Measurements from ENCODE around the gene PDE6H. TPM values are rescaled to one million over a fixed set of nuclear protein-coding genes. Genes with fewer than 3 reads are reported as not detected.

Gene PDE6H
- not detected for total RNA-seq

DNA sequence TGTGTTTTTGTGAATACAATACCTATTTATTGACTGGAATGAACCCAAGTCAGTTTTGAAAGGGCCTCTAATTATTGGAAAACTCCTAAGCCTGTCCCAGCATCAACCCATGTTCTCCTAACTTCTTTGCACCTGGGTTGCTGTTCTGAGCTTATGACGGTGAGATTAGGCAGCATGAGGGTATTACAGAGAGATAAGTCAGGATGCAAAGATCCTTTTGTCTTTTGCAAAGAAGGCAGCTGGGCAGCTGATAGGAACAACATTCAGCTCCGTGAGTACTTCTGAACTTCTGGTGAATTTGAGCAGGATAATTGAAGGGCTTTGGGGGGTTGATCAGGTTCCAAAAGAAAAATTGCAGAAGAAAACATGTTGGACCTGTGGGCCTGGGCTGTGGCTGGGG, at the start of gene PDE6H:
TSS of gene PDE6H (plus strand) at position 227 of the 400 bp plus-strand sequence. CDS start 4,971 bp downstream, outside the sequence.
- Mint-ChIP-seq H3K27me3 (ENCODE audit: low read depth) (no peaks in the 10 kb centered on the region), H3K36me3 (ENCODE audit: insufficient read depth) (no peaks in the 10 kb centered on the region), H3K9me3 (no peaks in the 10 kb centered on the region), H3K4me1 (ENCODE audit: low read depth) (peaks cover 22% of the 10 kb centered on the region), H3K4me3 (no peak within 1 kb of the TSS)
- DNase-seq (no peak), ATAC-seq (no peak)

DNA sequence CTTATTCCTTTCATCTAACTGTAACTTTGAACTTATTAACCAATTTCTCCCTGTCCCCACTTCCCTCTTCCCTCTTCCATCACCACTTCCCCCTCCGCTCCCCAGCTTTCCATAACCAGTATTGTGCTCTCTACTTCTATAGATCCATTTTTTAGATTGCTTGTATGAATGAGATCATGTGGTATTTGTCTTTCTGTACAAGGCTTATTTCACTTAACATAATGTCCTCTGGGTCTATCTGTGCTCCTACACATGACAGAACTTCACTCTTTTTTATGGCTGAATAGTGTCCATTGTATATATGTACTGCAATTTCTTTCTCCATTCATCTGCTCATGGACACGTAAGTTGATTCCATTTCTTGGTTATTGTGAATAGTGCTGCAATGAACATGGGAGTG, 48.9 kb upstream of the PDE6H start:
- no peaks in the 10 kb centered on the region for H3K9me3 Mint-ChIP-seq
- H3K36me3 Mint-ChIP-seq (ENCODE audit: insufficient read depth): peaks cover 24% of the 10 kb centered on the region
- no peak for DNase-seq
- no peaks in the 10 kb centered on the region for H3K27me3 Mint-ChIP-seq (ENCODE audit: low read depth)
- H3K4me3 Mint-ChIP-seq: no peak overlapping the region
- peaks cover 18% of the 10 kb centered on the region for H3K4me1 Mint-ChIP-seq (ENCODE audit: low read depth)
- no peak for ATAC-seq

DNA sequence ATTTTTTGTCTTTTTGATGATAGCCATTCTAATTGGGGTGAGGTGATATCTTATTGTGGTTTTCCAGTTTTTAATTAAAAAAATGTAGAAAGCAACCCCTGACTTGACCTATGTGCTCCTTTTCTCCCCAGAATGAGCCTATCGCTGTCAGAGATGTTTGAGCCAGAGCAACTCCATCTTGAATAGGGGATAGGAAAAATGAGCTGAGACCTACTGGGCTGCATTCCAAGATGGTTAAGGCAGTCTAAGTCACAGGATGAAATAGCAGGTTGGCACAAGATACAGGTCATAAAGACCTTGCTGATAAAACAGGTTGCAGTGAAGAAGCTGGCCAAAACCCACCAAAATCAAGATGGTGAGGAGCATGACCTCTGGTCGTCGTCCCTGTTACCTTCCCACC, 48.3 kb upstream of the PDE6H start:
- no peaks in the 10 kb centered on the region for H3K9me3 Mint-ChIP-seq
- ATAC-seq (no peak), DNase-seq (no peak)
- peaks cover 22% of the 10 kb centered on the region for H3K36me3 Mint-ChIP-seq (ENCODE audit: insufficient read depth)
- H3K27me3 Mint-ChIP-seq (ENCODE audit: low read depth): no peaks in the 10 kb centered on the region
- no peak overlapping the region for H3K4me3 Mint-ChIP-seq
- peaks cover 18% of the 10 kb centered on the region for H3K4me1 Mint-ChIP-seq (ENCODE audit: low read depth)

DNA sequence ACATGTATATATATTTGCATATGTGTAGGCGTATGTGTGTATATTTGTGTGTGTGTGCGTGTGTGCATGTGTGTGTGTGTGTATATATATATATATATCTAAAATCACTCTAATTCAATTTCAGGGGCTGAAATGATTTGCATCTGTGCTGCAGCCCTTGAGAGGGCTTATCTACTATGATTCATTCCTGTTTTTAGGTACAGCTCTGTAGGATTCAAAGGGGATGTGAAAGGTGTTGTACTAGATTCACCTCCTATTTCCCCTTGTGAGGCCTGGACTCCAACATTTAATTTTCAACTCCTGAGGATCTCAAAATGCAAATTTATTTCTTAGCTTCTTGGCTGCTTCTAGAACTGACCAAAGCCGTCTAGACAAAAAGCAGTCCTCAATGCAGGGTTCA, 45.6 kb upstream of the PDE6H start:
- DNase-seq (no peak), ATAC-seq (no peak)
- Mint-ChIP-seq H3K27me3 (ENCODE audit: low read depth) (no peaks in the 10 kb centered on the region), H3K36me3 (ENCODE audit: insufficient read depth) (peaks cover 21% of the 10 kb centered on the region), H3K4me3 (no peak overlapping the region), H3K4me1 (ENCODE audit: low read depth) (peaks cover 1% of the 10 kb centered on the region), H3K9me3 (no peaks in the 10 kb centered on the region)

DNA sequence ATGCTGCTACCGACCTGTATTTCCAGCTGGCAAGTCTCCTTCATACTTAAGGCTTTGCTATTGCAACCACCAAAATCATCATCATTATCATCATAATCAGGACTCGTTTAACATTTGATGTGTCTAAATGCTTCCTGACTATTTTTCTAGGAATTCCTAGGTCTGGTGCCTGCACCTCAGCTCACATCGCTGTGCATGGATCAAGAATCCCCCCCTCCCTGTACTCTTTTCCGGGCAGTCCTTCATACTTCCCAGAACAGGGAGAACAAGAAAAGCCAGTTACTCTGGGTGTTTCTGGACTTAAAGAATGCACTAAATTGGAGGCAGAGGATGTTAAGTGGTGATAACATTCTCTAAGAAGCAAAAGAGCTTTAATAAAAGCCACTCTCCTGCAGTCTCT, 43.9 kb upstream of the PDE6H start:
- Mint-ChIP-seq H3K36me3 (ENCODE audit: insufficient read depth) (peaks cover 31% of the 10 kb centered on the region), H3K27me3 (ENCODE audit: low read depth) (no peaks in the 10 kb centered on the region), H3K9me3 (no peaks in the 10 kb centered on the region), H3K4me3 (no peak overlapping the region), H3K4me1 (ENCODE audit: low read depth) (no peaks in the 10 kb centered on the region)
- no peak for ATAC-seq
- no peak for DNase-seq

DNA sequence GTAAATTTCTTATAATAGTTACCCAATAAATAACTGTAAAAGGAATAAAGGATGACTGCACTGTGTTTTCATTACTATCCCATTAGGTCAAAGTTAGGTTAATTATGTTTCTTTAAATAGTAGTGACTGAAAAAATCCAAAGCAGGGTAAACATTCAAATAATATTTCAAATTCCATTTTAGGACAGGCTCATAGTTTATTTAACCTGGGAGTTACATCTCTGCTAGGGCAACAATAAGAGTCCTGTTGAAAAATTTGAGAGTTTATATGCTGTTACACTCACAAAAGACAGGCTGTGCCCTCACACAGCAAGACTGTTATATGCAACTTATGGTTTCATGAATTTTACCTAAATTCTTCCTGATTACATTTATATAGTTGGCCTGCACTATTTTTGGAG, 42.5 kb upstream of the PDE6H start:
- ATAC-seq: no peak
- H3K4me1 Mint-ChIP-seq (ENCODE audit: low read depth): no peaks in the 10 kb centered on the region
- H3K36me3 Mint-ChIP-seq (ENCODE audit: insufficient read depth): peaks cover 29% of the 10 kb centered on the region
- H3K4me3 Mint-ChIP-seq: no peak overlapping the region
- H3K9me3 Mint-ChIP-seq: no peaks in the 10 kb centered on the region
- no peak for DNase-seq
- H3K27me3 Mint-ChIP-seq (ENCODE audit: low read depth): no peaks in the 10 kb centered on the region

DNA sequence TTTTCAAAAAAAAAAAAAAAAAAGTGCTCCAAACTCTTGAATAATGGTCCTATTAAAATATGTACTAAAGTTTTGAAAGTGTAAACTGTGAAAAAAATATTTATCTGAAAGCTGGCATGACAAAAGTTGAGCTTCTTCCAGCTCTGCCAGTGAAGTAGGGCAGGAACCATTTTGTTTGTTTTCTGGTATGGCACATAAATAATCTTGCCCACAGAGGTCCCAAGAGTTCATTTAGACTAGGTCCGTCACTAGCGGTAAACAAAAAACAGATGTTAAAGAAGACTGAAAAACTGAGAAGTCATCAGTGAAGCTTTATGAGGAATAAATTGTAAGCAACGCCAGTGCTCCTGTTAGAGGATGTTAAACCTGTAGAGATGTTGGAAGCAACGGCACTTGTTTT, 41.5 kb upstream of the PDE6H start:
- ATAC-seq: no peak

DNA sequence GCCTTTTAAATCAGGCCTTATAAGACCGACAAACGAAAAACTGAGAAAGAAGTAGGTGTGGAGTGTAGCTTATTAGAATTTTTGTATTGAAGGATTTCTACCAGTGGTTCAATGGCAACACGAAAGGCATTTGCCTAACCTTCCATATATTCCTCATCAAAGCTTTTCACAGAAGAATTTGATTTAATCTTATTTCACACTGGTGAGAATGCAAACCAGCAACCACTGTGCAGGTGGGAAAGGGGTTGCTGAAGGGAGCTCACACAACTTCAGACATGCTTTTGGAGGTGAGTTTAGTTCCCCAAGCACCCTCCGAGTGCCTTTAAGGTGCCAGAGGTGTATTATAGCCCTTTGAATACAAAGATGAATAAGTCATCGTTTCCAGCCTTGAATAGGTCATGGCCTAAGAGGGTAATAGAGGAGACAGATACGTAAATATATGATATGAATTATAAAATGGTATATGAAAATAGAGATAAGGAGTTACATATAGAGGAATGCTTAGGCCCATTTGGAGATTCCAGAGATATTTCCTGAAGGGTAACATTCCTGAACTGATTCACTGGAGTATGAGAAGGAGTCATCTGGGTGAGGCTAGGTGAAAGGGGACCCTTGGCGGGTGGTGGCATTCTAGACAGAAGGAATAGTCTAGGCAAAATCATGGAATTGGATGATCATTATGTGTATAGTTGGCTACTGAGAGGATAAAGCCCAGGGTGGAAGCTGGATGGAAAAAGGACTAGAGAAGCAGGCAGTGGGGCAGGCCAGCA, 40.9 kb upstream of the PDE6H start:
- no peaks in the 10 kb centered on the region for H3K9me3 Mint-ChIP-seq
- DNase-seq (no peak), ATAC-seq (no peak)
- H3K4me3 Mint-ChIP-seq: no peak overlapping the region
- peaks cover 33% of the 10 kb centered on the region for H3K36me3 Mint-ChIP-seq (ENCODE audit: insufficient read depth)
- H3K4me1 Mint-ChIP-seq (ENCODE audit: low read depth): peaks cover 6% of the 10 kb centered on the region
- no peaks in the 10 kb centered on the region for H3K27me3 Mint-ChIP-seq (ENCODE audit: low read depth)

More for the DNA sequence above, 41.5 kb upstream of the PDE6H start:
- DNase-seq: no peak
- H3K36me3 Mint-ChIP-seq (ENCODE audit: insufficient read depth): peaks cover 29% of the 10 kb centered on the region
- H3K27me3 Mint-ChIP-seq (ENCODE audit: low read depth): no peaks in the 10 kb centered on the region
- peaks cover 1% of the 10 kb centered on the region for H3K4me1 Mint-ChIP-seq (ENCODE audit: low read depth)
- no peak overlapping the region for H3K4me3 Mint-ChIP-seq
- no peaks in the 10 kb centered on the region for H3K9me3 Mint-ChIP-seq

DNA sequence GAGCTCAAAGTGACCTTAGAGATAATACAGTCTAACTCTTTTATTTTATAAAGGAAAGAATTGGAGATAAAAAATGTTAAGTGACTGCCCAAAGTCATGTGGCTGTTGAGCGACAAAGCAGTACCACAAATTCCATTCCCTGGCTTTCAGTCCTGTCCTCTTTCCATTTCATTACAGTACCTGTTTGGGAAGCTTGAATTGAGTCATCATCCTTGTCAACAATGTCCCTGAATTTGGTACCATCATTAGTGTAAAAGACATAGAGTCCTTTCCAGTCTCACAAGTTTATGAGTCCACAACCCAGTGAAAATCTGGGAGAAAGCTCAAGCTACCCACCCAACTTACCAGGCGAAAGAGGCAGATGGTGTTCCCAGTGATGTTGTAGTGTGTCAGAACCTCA, 38.3 kb upstream of the PDE6H start:
- DNase-seq (no peak), ATAC-seq (no peak)
- no peaks in the 10 kb centered on the region for H3K9me3 Mint-ChIP-seq
- no peak overlapping the region for H3K4me3 Mint-ChIP-seq
- no peaks in the 10 kb centered on the region for H3K27me3 Mint-ChIP-seq (ENCODE audit: low read depth)
- peaks cover 30% of the 10 kb centered on the region for H3K4me1 Mint-ChIP-seq (ENCODE audit: low read depth)
- peaks cover 40% of the 10 kb centered on the region for H3K36me3 Mint-ChIP-seq (ENCODE audit: insufficient read depth)

DNA sequence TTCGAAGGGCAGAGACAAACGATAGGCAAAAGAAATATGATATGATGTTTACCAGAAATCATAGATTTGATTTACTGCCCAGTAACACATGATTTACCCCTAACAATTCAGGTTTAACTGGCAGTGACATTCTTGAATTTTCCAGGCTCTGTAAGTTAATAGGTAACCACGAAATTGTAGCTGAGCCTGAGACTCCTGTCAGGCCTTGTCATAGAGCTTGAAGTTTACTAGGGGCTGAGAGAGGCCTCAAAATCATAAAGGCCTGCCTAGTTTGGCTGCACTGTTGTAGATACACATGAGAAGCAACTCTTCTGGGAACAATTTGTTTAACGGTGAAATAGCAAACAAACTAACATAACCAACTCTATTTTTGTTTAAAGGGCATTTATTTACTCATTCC, 37.8 kb upstream of the PDE6H start:
- no peaks in the 10 kb centered on the region for H3K27me3 Mint-ChIP-seq (ENCODE audit: low read depth)
- no peak for DNase-seq
- ATAC-seq: no peak
- H3K4me1 Mint-ChIP-seq (ENCODE audit: low read depth): peaks cover 35% of the 10 kb centered on the region
- no peaks in the 10 kb centered on the region for H3K9me3 Mint-ChIP-seq
- peaks cover 45% of the 10 kb centered on the region for H3K36me3 Mint-ChIP-seq (ENCODE audit: insufficient read depth)
- no peak overlapping the region for H3K4me3 Mint-ChIP-seq

DNA sequence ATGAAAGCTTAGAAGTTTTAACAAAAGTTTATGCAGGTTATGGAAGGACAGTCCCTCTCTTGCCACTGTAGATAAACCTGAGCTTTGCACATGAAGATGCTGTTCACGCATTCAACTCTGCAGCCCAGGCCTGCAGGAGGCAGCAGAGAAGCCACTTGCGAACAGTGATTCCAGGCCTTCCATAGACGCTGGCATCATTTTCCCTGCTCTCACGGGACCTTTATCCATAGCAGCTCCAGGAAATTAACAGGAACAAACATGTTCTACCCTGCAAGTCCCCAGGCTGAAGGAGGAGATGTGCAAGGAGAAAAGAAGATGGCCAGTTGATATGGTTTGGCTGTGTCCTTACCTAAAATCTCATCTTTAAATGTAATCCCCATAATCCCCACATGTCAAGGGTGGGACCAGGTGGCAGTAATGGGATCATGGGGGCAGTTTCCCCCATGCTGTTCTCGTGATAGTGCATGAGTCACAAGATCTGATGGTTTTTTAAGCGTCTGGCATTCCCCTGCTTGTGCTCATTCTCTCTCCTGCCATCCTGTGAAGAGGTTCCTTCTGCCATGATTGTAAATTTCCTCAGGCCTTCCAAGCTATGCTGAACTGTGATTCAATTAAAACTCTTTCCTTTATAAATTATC, 36.5 kb upstream of the PDE6H start:
- no peaks in the 10 kb centered on the region for H3K27me3 Mint-ChIP-seq (ENCODE audit: low read depth)
- H3K4me3 Mint-ChIP-seq: no peak overlapping the region
- no peaks in the 10 kb centered on the region for H3K9me3 Mint-ChIP-seq
- no peak for ATAC-seq
- no peak for DNase-seq
- H3K4me1 Mint-ChIP-seq (ENCODE audit: low read depth): peaks cover 42% of the 10 kb centered on the region
- peaks cover 54% of the 10 kb centered on the region for H3K36me3 Mint-ChIP-seq (ENCODE audit: insufficient read depth)

DNA sequence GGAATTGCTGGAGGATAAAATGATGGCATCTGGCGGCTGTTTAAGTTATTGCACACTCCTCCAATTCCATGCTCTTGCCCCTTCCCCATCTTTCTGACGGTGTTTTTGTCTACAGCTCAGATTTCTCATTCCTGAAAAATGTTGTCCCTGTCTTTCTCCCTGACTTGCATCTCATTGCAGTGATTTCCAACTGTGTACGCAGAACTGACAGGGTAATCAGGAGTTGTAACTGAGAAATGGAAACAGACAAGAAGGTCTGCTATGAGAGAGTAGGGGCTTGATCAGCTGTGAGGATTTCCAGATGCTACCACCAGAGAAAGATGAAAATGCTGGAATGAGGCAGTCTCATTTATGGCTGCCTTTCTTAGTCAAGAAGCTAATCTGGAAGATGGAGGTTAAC, 35.8 kb upstream of the PDE6H start:
- peaks cover 42% of the 10 kb centered on the region for H3K4me1 Mint-ChIP-seq (ENCODE audit: low read depth)
- ATAC-seq (no peak), DNase-seq (no peak)
- no peaks in the 10 kb centered on the region for H3K9me3 Mint-ChIP-seq
- no peak overlapping the region for H3K4me3 Mint-ChIP-seq
- peaks cover 53% of the 10 kb centered on the region for H3K36me3 Mint-ChIP-seq (ENCODE audit: insufficient read depth)
- no peaks in the 10 kb centered on the region for H3K27me3 Mint-ChIP-seq (ENCODE audit: low read depth)

DNA sequence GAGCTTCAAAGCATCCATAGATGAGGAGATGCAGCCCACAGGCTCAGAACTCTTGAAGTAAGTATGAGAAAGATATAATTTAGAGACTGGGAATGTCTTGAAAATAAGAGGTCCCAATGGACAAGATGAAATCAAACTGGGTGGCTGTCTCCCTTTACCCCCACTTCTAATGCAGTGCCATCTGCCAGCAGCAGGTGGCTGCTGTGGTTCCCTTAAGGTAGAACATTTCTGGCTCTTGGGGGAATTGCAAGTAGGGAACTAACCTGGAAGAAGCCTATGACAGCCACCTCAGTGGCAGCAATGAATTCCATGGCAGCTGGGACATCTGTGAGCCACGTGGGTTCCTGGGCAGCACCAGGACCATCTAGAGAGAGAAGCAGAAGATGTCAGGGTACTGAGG, 35.2 kb upstream of the PDE6H start:
- DNase-seq (no peak), ATAC-seq (peak in 1 of 2 donors; percentile 50)
- Mint-ChIP-seq H3K27me3 (ENCODE audit: low read depth) (no peaks in the 10 kb centered on the region), H3K4me3 (no peak overlapping the region), H3K4me1 (ENCODE audit: low read depth) (peaks cover 42% of the 10 kb centered on the region), H3K9me3 (no peaks in the 10 kb centered on the region), H3K36me3 (ENCODE audit: insufficient read depth) (peaks cover 53% of the 10 kb centered on the region)

DNA sequence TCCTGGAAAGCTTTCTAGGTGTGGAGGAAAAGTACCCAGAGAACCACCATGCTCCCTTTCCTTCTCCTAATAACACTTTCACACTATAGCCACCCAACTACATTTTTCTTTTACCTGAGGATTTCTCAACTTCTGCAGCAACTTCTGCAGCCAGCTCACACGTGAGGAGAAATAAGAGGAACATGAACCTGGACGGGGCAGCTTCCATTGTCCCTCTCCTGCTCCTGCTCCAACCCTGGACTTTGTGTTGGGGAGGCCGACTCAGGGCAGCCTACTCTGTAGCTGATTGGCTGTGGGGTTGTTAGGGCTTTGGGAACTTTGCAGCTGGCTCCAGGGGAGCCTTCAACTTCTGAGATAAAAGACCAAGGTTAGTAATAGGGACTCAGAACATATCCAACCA, 34.5 kb upstream of the PDE6H start, which contains the start of gene ERP27:
TSS of gene ERP27 (minus strand) at position 237 of the 400 bp plus-strand sequence. CDS start at position 208, 29 bp downstream.
- ATAC-seq (no peak), DNase-seq (no peak)
- H3K4me3 Mint-ChIP-seq: no peak within 1 kb of the TSS
- H3K27me3 Mint-ChIP-seq (ENCODE audit: low read depth): no peaks in the 10 kb centered on the region
- H3K36me3 Mint-ChIP-seq (ENCODE audit: insufficient read depth): peaks cover 51% of the 10 kb centered on the region
- no peaks in the 10 kb centered on the region for H3K9me3 Mint-ChIP-seq
- H3K4me1 Mint-ChIP-seq (ENCODE audit: low read depth): peaks cover 42% of the 10 kb centered on the region

DNA sequence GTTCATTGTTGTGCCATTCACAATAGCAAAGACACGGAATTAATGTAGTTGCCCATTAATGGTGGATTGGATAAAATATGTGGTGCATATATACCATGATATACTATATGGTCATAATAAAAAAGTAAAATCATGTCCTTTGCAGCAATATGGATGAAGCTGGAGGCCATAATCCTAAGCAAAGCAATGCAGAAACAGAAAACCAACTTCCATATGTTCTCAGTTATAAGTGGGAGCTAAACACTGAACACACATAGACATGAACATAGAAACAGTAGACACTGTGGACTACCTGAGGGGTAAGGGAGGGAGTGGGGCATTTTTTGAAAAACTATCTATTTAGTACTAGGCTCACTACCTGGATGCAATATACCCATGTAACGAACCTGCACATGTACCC, 31.5 kb upstream of the PDE6H start:
- no peaks in the 10 kb centered on the region for H3K27me3 Mint-ChIP-seq (ENCODE audit: low read depth)
- ATAC-seq (no peak), DNase-seq (no peak)
- H3K9me3 Mint-ChIP-seq: no peaks in the 10 kb centered on the region
- H3K4me3 Mint-ChIP-seq: no peak overlapping the region
- H3K36me3 Mint-ChIP-seq (ENCODE audit: insufficient read depth): peaks cover 61% of the 10 kb centered on the region
- H3K4me1 Mint-ChIP-seq (ENCODE audit: low read depth): peaks cover 64% of the 10 kb centered on the region

Data from activated T-cell treated with anti-CD3 and anti-CD28 coated beads, Interleukin-2, amount 50 U/mL, for 4 hours (primary cell).